Colonic mucosa (tissue), 4 donors: Measurements from ENCODE around the gene RASGRP2. TPM values are rescaled to one million over a fixed set of nuclear protein-coding genes. Genes with fewer than 3 reads are reported as not detected.

Experiments
- DNase-seq: peaks from one replicate; pipeline ENCODE4 v3.0.0-alpha.2; 2020
- H3K27ac ChIP-seq: fragments of 200-600 bp; one replicate; pipeline ENCODE4 v1.8.0; 2021
- H3K27me3 ChIP-seq: fragments of 200-600 bp; one replicate; pipeline ENCODE4 v1.8.0; 2021
- H3K36me3 ChIP-seq: fragments of 200-600 bp; one replicate; pipeline ENCODE4 v1.8.0; 2021
- H3K4me1 ChIP-seq: fragments of 200-600 bp; one replicate; pipeline ENCODE4 v1.8.0; 2021; ENCODE audit warnings: mild to moderate bottlenecking
- H3K4me3 ChIP-seq: fragments of 200-600 bp; one replicate; pipeline ENCODE4 v1.8.0; 2021
- H3K9ac ChIP-seq, 2 donors: one replicate each; pipeline ENCODE4 v1.7.0; 2013; ENCODE audit warnings: control low read depth in 2 of 2, low read depth in 2 of 2, low read length in 2 of 2
- H3K9me3 ChIP-seq: fragments of 200-600 bp; one replicate; pipeline ENCODE4 v1.8.0; 2021
- intact Hi-C: fragments of 100-400 bp; cut with DNase I; formaldehyde crosslinking; loops from one replicate; pipeline ENCODE4 v1.14.1; 2022
- total RNA-seq, 2 donors: library from RNA; stranded (reverse); fragmentation: NEBNext Ultra II Directional in 1 of 2; extraction: Animal tissue kit (Norgen Biotek cat#: 25700) in 1 of 2; gene quantifications; one replicate each; pipeline ENCODE4 v1.2.1, GENCODE V29; 2021
- TF ChIP-seq, protein P1 (sequence below): fragments of 200-600 bp; IDR thresholded peaks from one replicate; pipeline ENCODE4 v1.8.0; 2022; ENCODE audit warnings: antibody characterized with exemption, mild to moderate bottlenecking
- donor health status: healthy.
- donor health status: DM: no; HTN: no; CAD: no.
- donor health status: DM: no; HTN: no; CAD: no.

RASGRP2 gene
- total RNA-seq, 2 donors from 2014 or later = 2.8 to 3.5 TPM

DNA sequence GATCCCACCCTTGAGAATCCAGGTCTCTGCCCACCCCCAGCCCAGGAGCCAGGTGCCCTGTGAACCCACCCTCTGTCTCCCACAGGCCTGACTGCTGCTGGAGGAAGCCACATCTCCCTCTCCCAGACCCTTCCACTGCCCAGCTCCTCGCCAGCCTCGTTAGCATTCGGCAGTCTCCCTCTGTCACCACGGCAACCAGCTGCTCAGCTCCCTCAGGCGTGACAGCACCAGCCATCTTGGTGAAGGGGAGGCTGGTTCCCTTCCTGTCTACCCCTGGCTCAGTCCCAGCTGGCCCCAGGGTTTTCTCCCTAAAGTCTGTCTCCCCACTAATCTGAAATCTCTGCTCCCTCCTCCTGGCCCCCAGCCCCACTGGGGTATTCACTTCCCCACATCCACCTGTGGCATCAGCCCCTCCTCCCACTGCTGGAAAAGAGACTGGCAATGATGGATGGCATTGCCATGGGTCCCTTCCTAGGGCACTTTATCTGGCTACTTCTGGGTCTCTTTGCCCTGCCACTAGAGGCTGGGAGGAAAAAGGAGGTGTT lies 49.0 kb downstream of the RASGRP2 start:
- H3K27ac ChIP-seq = no peak overlapping the region
- no peak overlapping the region for H3K4me3 ChIP-seq
- no peak for DNase-seq
- H3K27me3 ChIP-seq = peaks cover 8% of the 10 kb centered on the region
- intact Hi-C loops = no loop called here
- TF ChIP-seq, protein P1, sequence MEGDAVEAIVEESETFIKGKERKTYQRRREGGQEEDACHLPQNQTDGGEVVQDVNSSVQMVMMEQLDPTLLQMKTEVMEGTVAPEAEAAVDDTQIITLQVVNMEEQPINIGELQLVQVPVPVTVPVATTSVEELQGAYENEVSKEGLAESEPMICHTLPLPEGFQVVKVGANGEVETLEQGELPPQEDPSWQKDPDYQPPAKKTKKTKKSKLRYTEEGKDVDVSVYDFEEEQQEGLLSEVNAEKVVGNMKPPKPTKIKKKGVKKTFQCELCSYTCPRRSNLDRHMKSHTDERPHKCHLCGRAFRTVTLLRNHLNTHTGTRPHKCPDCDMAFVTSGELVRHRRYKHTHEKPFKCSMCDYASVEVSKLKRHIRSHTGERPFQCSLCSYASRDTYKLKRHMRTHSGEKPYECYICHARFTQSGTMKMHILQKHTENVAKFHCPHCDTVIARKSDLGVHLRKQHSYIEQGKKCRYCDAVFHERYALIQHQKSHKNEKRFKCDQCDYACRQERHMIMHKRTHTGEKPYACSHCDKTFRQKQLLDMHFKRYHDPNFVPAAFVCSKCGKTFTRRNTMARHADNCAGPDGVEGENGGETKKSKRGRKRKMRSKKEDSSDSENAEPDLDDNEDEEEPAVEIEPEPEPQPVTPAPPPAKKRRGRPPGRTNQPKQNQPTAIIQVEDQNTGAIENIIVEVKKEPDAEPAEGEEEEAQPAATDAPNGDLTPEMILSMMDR = no peak
- H3K9ac ChIP-seq = no peak overlapping the region
- H3K9me3 ChIP-seq = no peaks in the 10 kb centered on the region
- H3K36me3 ChIP-seq = no peaks in the 10 kb centered on the region
- H3K4me1 ChIP-seq = no peaks in the 10 kb centered on the region

DNA sequence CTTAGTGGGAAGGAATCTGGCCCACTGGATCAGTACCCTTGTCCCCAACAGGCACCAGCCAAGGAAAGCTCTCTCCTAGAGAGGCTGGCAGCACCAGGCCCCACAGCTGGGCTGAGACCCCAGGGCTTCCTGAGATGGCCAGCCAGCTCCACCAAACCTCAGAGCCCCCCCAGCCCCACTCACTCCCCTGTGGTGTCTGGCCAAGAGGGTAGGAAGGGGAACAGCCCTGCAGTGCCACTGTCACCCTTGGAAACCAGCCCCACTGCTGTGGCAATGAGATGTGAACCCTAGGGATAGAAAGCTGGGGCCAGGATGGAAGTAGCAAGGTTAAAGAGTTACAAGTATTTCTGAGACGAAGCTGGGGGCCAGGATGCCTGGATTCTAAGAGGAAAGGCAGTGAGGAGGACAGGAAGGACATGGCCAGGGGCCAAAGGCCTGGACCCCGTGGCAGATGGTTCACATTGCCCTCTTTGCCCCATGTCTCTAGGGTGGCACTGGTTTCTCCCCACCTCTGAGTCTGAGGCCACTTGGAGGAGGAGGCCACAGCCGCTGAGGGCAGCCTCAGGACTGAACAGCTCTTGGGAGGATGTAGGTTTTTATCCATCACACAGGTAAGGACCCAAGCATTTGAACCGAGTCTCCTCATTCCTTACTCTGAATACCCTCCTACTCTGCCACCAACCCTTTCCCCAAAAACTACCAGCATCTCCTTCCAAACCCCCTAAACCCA lies 49.8 kb downstream of the RASGRP2 start:
- Histone ChIP-seq H3K9me3 (no peaks in the 10 kb centered on the region), H3K36me3 (no peaks in the 10 kb centered on the region), H3K9ac (no peak overlapping the region), H3K27ac (no peak overlapping the region), H3K27me3 (peaks cover 8% of the 10 kb centered on the region), H3K4me3 (no peak overlapping the region), H3K4me1 (no peaks in the 10 kb centered on the region)
- intact Hi-C loops = no loop called here
- DNase-seq = no peak
- TF ChIP-seq, protein P1 = no peak

DNA sequence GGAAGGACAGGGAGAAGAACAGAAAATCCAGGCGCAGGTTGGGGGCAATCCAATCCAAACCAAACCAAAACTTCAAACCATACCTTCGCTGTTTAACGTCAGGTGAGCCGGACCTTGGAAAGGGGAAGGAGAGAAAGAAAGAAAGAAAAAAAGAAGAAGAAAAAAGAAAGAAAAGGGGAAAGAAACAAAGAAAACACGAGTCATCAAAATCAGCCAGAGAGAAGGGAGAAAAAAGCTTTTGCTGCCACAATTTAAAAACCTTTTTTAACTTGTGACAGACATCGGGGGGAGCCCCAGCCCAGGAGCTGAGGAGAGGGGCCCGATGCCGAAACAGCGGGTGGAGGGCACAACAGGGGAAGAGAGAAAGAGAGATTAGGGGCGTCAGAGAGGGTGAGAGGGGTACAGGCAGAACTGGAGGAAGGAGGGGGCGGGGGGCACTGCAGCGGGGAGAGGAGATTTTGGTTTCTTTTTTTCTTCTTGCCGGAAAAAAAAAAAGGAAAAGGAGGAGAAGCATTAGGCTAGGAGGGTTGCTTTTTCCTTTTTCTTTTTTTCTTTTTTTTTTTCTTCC lies 51.1 kb downstream of the RASGRP2 start:
- intact Hi-C loops = no loop called here
- H3K4me3 ChIP-seq = no peak overlapping the region
- no peak overlapping the region for H3K9ac ChIP-seq
- no peaks in the 10 kb centered on the region for H3K9me3 ChIP-seq
- H3K27me3 ChIP-seq = peaks cover 8% of the 10 kb centered on the region
- H3K27ac ChIP-seq = no peak overlapping the region
- H3K36me3 ChIP-seq = no peaks in the 10 kb centered on the region
- H3K4me1 ChIP-seq = no peaks in the 10 kb centered on the region
- TF ChIP-seq, protein P1 = no peak
- no peak for DNase-seq

DNA sequence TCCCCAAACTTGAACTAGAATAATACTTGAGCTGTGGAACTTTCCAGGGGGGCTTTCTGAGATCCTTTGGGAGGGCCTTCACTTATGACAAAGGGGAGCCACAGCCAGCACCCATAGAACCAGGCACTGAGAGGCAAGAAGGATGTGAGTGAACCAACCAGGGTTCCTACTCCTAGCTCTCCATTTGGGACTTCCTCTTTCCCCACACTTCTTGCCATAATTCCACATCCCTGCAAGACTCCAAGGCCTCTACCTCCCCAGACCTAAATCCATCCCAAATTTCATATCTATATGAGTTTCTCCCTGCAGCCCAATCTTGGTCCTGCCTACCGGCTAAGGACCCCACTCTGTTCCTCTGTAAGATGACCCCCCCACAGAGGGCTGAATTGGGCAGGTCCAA lies 52.4 kb downstream of the RASGRP2 start:
- no peak overlapping the region for H3K27ac ChIP-seq
- intact Hi-C loops = no loop called here
- no peaks in the 10 kb centered on the region for H3K36me3 ChIP-seq
- DNase-seq = no peak
- TF ChIP-seq, protein P1 = no peak
- no peak overlapping the region for H3K9ac ChIP-seq
- H3K4me3 ChIP-seq = no peak overlapping the region
- H3K27me3 ChIP-seq = peaks cover 8% of the 10 kb centered on the region
- H3K9me3 ChIP-seq = no peaks in the 10 kb centered on the region
- H3K4me1 ChIP-seq = no peaks in the 10 kb centered on the region

DNA sequence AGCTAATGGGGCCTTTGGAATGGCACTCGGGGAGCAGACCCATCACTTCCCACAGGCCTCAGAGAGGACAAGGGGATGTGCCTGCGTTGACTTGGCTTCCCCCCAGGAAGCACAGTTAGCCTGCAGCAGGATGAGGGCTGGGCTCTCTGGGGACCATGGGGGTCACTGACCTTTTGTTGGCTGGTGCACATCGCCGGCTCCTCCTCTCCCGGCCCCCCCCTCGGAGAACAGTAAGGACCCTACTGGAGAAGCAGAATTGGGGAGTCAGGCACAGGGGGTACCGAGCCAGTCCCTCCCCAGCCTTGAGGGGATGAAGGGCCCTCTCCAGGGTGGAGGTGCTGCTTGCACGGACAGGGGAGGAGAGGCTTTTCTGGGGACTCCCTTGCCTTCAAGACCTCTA lies 53.7 kb downstream of the RASGRP2 start:
- H3K4me1 ChIP-seq = no peaks in the 10 kb centered on the region
- intact Hi-C loops = no loop called here
- H3K9ac ChIP-seq = no peak overlapping the region
- DNase-seq = no peak
- no peak overlapping the region for H3K4me3 ChIP-seq
- TF ChIP-seq, protein P1 = no peak
- H3K9me3 ChIP-seq = no peaks in the 10 kb centered on the region
- no peak overlapping the region for H3K27ac ChIP-seq
- H3K36me3 ChIP-seq = no peaks in the 10 kb centered on the region
- H3K27me3 ChIP-seq = peaks cover 8% of the 10 kb centered on the region
